Measurements from ENCODE around the gene ATXN7L1.

GRCh38 chr7:105623906-105624305, 252.5 kb downstream of the ATXN7L1 start:
- no peak for TF ChIP-seq SUZ12 (IDR thresholded peaks at IDR 0.05; ENCODE audit: extremely low read depth, insufficient read depth, insufficient read length)
- no peak for TF ChIP-seq YY1 (IDR thresholded peaks at IDR 0.05; ENCODE audit: insufficient read depth, insufficient read length)
- TF ChIP-seq ZNF274 (IDR thresholded peaks at IDR 0.05; ENCODE audit: low read depth, low read length) = no peak
